GM08714 (cell line): ENCODE results near the gene PCYT1A.
"Not testable (repeated sequence)": the region's sequence is repeated elsewhere in the genome, so short reads cannot be mapped to it uniquely, and the experiment has no call there.

Source experiments
- H3K4me3 ChIP-seq: fragments of 200-500 bp; sonication (Bioruptor generic); 2 replicates; pipeline ENCODE4 v1.5.1; 2014; ENCODE audit warnings: mild to moderate bottlenecking, low read length, inconsistent platforms
- ZNF274 ChIP-seq: IDR thresholded peaks from 2 replicates; pipeline ENCODE4 v1.6.1; 2012; ENCODE audit warnings: mild to moderate bottlenecking, low read depth, low read length

PCYT1A gene

GRCh38 chr3:196217307-196218154, 70.0 kb downstream of the PCYT1A start:
- H3K4me3 ChIP-seq = no peak overlapping the region
- TF ChIP-seq ZNF274 = no peak

GRCh38 chr3:196216681-196217211, 70.8 kb downstream of the PCYT1A start:
- no peak overlapping the region for H3K4me3 ChIP-seq
- no peak for TF ChIP-seq ZNF274

- TF ChIP-seq ZNF274 = no peak
- H3K4me3 ChIP-seq = no peak within 1 kb of the TSS
Observed at GRCh38 chr3:196216089-196216564, 71.4 kb downstream of the PCYT1A start, which contains the start of gene SLC51A. Gene SLC51A, plus strand, starts transcription at chr3:196216534. Its CDS starts 179 bp downstream, at chr3:196216713.

- no peak overlapping the region for H3K4me3 ChIP-seq
- TF ChIP-seq ZNF274 = no peak
Observed at GRCh38 chr3:196215493-196216020, 72.0 kb downstream of the PCYT1A start.

GRCh38 chr3:196214783-196215441, 72.6 kb downstream of the PCYT1A start:
- no peak overlapping the region for H3K4me3 ChIP-seq
- no peak for TF ChIP-seq ZNF274

GRCh38 chr3:196210673-196211556, 76.6 kb downstream of the PCYT1A start, which contains the start of gene ZDHHC19:
Gene ZDHHC19, minus strand, starts transcription at chr3:196211400. Its CDS starts 85 bp downstream, at chr3:196211315.
- no peak within 1 kb of the TSS for H3K4me3 ChIP-seq
- no peak for TF ChIP-seq ZNF274

GRCh38 chr3:196209944-196210672, 77.4 kb downstream of the PCYT1A start:
- not testable (repeated sequence) for H3K4me3 ChIP-seq

GRCh38 chr3:196208942-196209695, 78.4 kb downstream of the PCYT1A start:
- no peak overlapping the region for H3K4me3 ChIP-seq
- no peak for TF ChIP-seq ZNF274

- TF ChIP-seq ZNF274 = no peak
- peak overlapping the region; percentile 64; the same call in 1 of the 2 replicates for H3K4me3 ChIP-seq
Observed at GRCh38 chr3:196207833-196208607, 79.5 kb downstream of the PCYT1A start.

- TF ChIP-seq ZNF274 = no peak
- H3K4me3 ChIP-seq = peak overlapping the region; percentile 28; the same call in 1 of the 2 replicates
Observed at GRCh38 chr3:196207159-196207832, 80.2 kb downstream of the PCYT1A start.

GRCh38 chr3:196205442-196206205, 81.9 kb downstream of the PCYT1A start:
- H3K4me3 ChIP-seq = not testable (repeated sequence)
